ENCODE measurements around the gene TNFRSF14. TPM values are rescaled to one million over a fixed set of nuclear protein-coding genes. Genes with fewer than 3 reads are reported as not detected.

TNFRSF14 gene
- total and polyA plus RNA-seq, 9 donors, result 11.0 to 33.8 (median 15.2) TPM

GRCh38 chr1:2592672-2593071, 36.5 kb downstream of the TNFRSF14 start:
- no peaks in the 10 kb centered on the region for H3K9me3 ChIP-seq (replicated peaks; ENCODE audit: control insufficient read depth, low read depth, low read length)
- peaks cover 6% of the 10 kb centered on the region for H3K36me3 ChIP-seq (ENCODE audit: control insufficient read depth, insufficient read depth, low read length)
- WGBS (ENCODE audit: insufficient coverage), result 76% methylated on average over 14 of the region's 15 CpGs
- no peak overlapping the region for H3K27ac ChIP-seq (ENCODE audit: low read length)
- peaks cover 14% of the 10 kb centered on the region for H3K4me1 ChIP-seq (ENCODE audit: control insufficient read depth, insufficient read depth, low read length)
- H3K4me3 ChIP-seq (ENCODE audit: low read length), result no peak overlapping the region
- DNase-seq, result no peak
- no peaks in the 10 kb centered on the region for H3K27me3 ChIP-seq (ENCODE audit: control insufficient read depth, insufficient read depth, low read length)

DNA sequence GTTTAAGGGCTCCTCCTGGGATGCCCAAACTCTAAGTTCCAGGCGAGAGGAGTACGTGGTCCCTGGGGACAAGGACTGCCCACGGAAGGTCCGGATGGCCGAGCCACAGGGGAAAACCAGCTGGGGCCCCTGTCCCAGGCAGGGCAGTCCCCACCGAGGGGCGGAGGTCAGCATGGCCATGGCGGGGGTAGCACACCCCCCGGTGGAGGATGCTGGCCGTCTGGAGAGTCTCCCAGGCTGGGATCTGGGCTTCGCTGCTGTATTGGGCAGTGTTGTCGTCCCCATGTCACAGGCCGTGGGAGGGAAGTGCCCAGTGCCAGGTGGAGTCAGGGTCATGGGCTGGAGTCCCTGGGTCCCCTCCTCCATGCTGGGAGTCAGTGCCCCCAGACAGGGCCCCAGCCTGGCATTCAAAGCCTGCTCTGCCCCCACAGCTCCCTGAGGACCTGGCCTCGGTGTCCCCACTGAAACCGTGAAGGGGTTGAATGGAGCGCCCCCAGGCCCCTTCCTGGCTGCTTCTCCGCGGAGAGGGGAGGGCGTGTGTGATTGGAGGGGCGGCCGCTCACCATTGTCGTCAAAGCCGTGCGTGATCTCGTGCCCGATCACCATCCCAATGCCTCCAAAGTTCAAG, 37.2 kb downstream of the TNFRSF14 start:
- Histone ChIP-seq H3K4me1 (ENCODE audit: control insufficient read depth, insufficient read depth, low read length) (peaks cover 11% of the 10 kb centered on the region), H3K4me3 (ENCODE audit: low read length) (no peak overlapping the region), H3K27ac (ENCODE audit: low read length) (no peak overlapping the region), H3K36me3 (ENCODE audit: control insufficient read depth, insufficient read depth, low read length) (peaks cover 6% of the 10 kb centered on the region), H3K27me3 (ENCODE audit: control insufficient read depth, insufficient read depth, low read length) (no peaks in the 10 kb centered on the region), H3K9me3 (replicated peaks; ENCODE audit: control insufficient read depth, low read depth, low read length) (peaks cover under 1% of the 10 kb centered on the region)
- DNase-seq, result no peak
- WGBS (ENCODE audit: insufficient coverage), result 58% methylated on average over 21 of the region's 26 CpGs

DNA sequence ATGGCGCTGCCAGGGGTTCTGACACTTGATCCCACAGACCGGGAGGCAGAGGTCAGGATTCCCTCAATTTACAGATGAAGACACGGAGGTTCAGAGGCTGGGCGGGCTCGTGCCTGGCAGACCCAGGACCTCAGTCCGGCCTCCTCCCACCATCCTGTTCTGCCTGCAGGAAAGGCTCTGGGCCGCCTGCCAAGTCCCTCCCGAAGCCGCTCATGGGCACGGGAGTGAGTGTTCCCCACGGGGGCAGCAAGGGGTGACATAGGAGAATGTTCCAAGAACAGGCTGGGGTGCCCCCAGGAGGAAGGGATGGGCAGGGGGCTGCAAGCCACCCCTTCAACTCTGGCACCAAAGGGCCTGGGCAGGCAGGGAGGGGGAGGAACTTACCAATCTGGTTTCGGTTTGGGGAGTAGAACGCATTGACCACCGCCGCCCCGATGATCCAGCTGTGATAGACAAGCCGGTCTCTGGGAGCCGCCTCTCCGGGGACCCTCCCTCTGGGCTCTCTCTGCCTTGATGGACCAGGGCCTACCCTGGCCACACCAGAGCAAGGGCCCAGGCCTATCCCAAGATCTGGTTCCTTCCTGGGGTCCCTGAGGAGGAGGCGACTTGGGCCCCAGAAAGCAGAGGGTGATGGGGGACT, 38.0 kb downstream of the TNFRSF14 start:
- Histone ChIP-seq H3K27me3 (ENCODE audit: control insufficient read depth, insufficient read depth, low read length) (no peaks in the 10 kb centered on the region), H3K27ac (ENCODE audit: low read length) (no peak overlapping the region), H3K9me3 (replicated peaks; ENCODE audit: control insufficient read depth, low read depth, low read length) (peaks cover 5% of the 10 kb centered on the region), H3K36me3 (ENCODE audit: control insufficient read depth, insufficient read depth, low read length) (no peaks in the 10 kb centered on the region), H3K4me1 (ENCODE audit: control insufficient read depth, insufficient read depth, low read length) (peaks cover 11% of the 10 kb centered on the region), H3K4me3 (ENCODE audit: low read length) (no peak overlapping the region)
- WGBS (ENCODE audit: insufficient coverage), result 65% methylated on average over 19 of the region's 20 CpGs
- DNase-seq, result peak; percentile 29

DNA sequence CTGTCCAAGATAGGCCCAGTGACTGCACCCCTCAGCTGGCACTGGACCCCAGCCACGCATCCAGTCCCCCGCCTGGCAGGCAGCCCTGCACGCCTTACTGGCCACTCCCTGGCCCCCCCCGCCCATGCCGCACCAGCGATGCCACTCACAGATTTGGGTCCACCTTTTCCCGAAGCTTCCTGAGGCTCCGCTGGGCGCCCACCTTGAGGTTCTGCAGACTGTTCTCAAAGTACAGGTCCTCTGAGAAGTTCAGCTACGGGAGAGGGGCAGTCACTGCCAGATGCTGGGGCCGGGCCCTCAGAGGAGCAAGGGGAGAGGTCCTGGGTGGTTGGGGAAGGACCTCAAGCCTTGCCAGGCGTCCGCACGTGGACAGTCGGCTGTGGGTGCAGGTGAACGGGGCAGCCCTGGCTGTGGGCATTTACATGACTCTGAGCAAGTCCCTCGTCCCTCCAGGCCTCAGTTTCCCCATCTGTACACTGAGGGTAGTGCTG, 38.5 kb downstream of the TNFRSF14 start:
- H3K4me1 ChIP-seq (ENCODE audit: control insufficient read depth, insufficient read depth, low read length), result peaks cover 11% of the 10 kb centered on the region
- no peaks in the 10 kb centered on the region for H3K36me3 ChIP-seq (ENCODE audit: control insufficient read depth, insufficient read depth, low read length)
- 90% methylated on average over 17 of the region's 17 CpGs for WGBS (ENCODE audit: insufficient coverage)
- no peak overlapping the region for H3K4me3 ChIP-seq (ENCODE audit: low read length)
- H3K27ac ChIP-seq (ENCODE audit: low read length), result no peak overlapping the region
- no peak for DNase-seq
- peaks cover 5% of the 10 kb centered on the region for H3K9me3 ChIP-seq (replicated peaks; ENCODE audit: control insufficient read depth, low read depth, low read length)
- no peaks in the 10 kb centered on the region for H3K27me3 ChIP-seq (ENCODE audit: control insufficient read depth, insufficient read depth, low read length)

- Histone ChIP-seq H3K36me3 (ENCODE audit: control insufficient read depth, insufficient read depth, low read length) (no peaks in the 10 kb centered on the region), H3K27ac (ENCODE audit: low read length) (no peak overlapping the region), H3K4me3 (ENCODE audit: low read length) (no peak overlapping the region), H3K27me3 (ENCODE audit: control insufficient read depth, insufficient read depth, low read length) (no peaks in the 10 kb centered on the region), H3K9me3 (replicated peaks; ENCODE audit: control insufficient read depth, low read depth, low read length) (peaks cover 5% of the 10 kb centered on the region), H3K4me1 (ENCODE audit: control insufficient read depth, insufficient read depth, low read length) (peaks cover 11% of the 10 kb centered on the region)
- DNase-seq, result no peak
- WGBS (ENCODE audit: insufficient coverage), result 73% methylated on average over 13 of the region's 19 CpGs
Measured at GRCh38 chr1:2595261-2595811, 39.2 kb downstream of the TNFRSF14 start.

- WGBS (ENCODE audit: insufficient coverage), result 82% methylated on average over 30 of the region's 31 CpGs
- peaks cover 5% of the 10 kb centered on the region for H3K9me3 ChIP-seq (replicated peaks; ENCODE audit: control insufficient read depth, low read depth, low read length)
Measured at GRCh38 chr1:2595812-2596529, 39.8 kb downstream of the TNFRSF14 start.

DNA sequence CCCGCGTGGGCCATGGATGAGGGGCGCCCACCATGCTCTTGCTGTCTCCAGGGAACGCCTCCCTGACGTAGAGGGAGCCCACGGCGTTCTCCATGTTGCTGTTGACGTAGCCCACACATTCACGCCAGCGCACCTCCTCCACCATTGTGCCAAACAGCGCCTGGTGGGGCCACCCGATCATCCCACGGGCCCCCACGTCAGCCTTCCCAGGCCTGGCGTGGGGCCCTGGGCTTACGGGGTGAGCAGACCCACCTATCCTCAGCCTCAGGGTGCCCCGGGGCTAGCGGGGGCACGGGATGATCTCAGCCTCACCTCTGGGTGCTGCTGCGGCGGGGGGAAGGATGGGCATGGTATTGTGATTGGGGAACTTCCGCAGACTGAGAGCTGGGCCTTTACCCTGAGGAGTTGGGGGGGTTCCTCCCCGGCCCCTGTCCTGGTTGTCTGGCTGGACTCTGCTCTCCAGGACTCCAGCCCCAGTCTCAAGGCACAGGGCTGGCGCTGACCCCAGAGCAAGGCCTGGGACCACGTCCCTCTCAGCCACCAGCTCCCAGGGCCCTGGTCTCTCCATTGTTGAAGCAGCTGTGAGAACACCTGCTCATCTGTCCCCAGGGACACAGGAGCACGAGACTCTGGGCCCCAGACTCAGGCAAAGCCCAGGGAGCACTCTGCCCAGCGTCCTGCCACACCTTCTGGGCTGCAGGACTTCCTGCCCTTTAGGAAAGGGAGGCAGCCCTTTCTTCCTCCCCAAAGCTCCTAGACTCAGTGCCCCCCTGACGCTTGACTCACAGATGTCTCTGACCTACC, 40.6 kb downstream of the TNFRSF14 start:
- Histone ChIP-seq H3K27ac (ENCODE audit: low read length) (no peak overlapping the region), H3K9me3 (replicated peaks; ENCODE audit: control insufficient read depth, low read depth, low read length) (peaks cover 5% of the 10 kb centered on the region), H3K27me3 (ENCODE audit: control insufficient read depth, insufficient read depth, low read length) (no peaks in the 10 kb centered on the region), H3K4me3 (ENCODE audit: low read length) (no peak overlapping the region), H3K4me1 (ENCODE audit: control insufficient read depth, insufficient read depth, low read length) (peaks cover 11% of the 10 kb centered on the region), H3K36me3 (ENCODE audit: control insufficient read depth, insufficient read depth, low read length) (no peaks in the 10 kb centered on the region)
- no peak for DNase-seq
- WGBS (ENCODE audit: insufficient coverage), result 77% methylated on average over 21 of the region's 28 CpGs

More at GRCh38 chr1:2595812-2596529, 39.8 kb downstream of the TNFRSF14 start:
- Histone ChIP-seq H3K4me3 (ENCODE audit: low read length) (no peak overlapping the region), H3K36me3 (ENCODE audit: control insufficient read depth, insufficient read depth, low read length) (no peaks in the 10 kb centered on the region), H3K27me3 (ENCODE audit: control insufficient read depth, insufficient read depth, low read length) (no peaks in the 10 kb centered on the region), H3K27ac (ENCODE audit: low read length) (no peak overlapping the region), H3K4me1 (ENCODE audit: control insufficient read depth, insufficient read depth, low read length) (peaks cover 11% of the 10 kb centered on the region)
- no peak for DNase-seq

- DNase-seq, result no peak
- WGBS (ENCODE audit: insufficient coverage), result 64% methylated on average over 34 of the region's 34 CpGs
- Histone ChIP-seq H3K27ac (ENCODE audit: low read length) (no peak overlapping the region), H3K4me3 (ENCODE audit: low read length) (no peak overlapping the region), H3K27me3 (ENCODE audit: control insufficient read depth, insufficient read depth, low read length) (peaks cover under 1% of the 10 kb centered on the region), H3K4me1 (ENCODE audit: control insufficient read depth, insufficient read depth, low read length) (peaks cover 11% of the 10 kb centered on the region), H3K36me3 (ENCODE audit: control insufficient read depth, insufficient read depth, low read length) (no peaks in the 10 kb centered on the region), H3K9me3 (replicated peaks; ENCODE audit: control insufficient read depth, low read depth, low read length) (peaks cover 5% of the 10 kb centered on the region)
Measured at GRCh38 chr1:2597441-2598328, 41.5 kb downstream of the TNFRSF14 start.

DNA sequence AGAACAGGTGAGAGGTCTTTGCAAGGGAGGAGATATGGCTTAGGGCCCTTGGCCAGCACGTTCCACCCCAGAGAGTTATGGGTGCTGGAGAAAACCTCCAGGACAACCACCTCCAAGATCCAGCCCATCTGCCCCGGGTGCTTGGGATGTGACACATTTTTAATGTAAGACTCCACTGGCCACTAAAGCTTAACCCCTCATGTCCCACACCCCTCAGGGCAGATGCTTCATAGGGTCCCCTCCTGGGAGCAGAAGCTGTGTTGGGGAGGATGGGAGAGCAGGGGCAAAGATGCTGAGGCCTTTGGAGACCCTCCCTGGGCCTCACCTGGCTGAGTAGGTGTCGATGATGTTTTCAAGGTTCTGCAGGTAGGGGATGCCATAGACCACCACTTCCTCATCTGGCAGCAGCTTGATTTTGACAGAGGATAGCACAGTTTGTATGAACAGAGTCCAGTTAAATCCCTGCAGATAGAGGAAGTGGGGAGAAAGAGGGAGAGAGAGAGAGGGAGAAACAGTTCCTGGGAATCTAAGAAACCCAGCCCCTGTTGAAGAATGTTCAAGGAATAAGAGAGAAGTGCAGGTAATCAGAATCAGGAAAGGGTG, 42.3 kb downstream of the TNFRSF14 start:
- Histone ChIP-seq H3K27ac (ENCODE audit: low read length) (no peak overlapping the region), H3K4me3 (ENCODE audit: low read length) (no peak overlapping the region), H3K4me1 (ENCODE audit: control insufficient read depth, insufficient read depth, low read length) (peaks cover 9% of the 10 kb centered on the region), H3K27me3 (ENCODE audit: control insufficient read depth, insufficient read depth, low read length) (peaks cover 5% of the 10 kb centered on the region), H3K36me3 (ENCODE audit: control insufficient read depth, insufficient read depth, low read length) (no peaks in the 10 kb centered on the region), H3K9me3 (replicated peaks; ENCODE audit: control insufficient read depth, low read depth, low read length) (peaks cover 5% of the 10 kb centered on the region)
- DNase-seq, result no peak
- no CpG with 5 or more reads among the region's 3 CpGs for WGBS (ENCODE audit: insufficient coverage)

All from muscle of leg (tissue), 11 donors.